Measurements from ENCODE around the gene ADARB2.
"Not testable (repeated sequence)": the region's sequence is repeated elsewhere in the genome, so short reads cannot be mapped to it uniquely, and the experiment has no call there.

ADARB2 gene

GRCh38 chr10:1476455-1476803 is 260.9 kb downstream of the ADARB2 start:
- DNase-seq: no peak

- DNase-seq: no peak
Measured at GRCh38 chr10:1475771-1476454, 261.4 kb downstream of the ADARB2 start.

- no peak for DNase-seq
Measured at GRCh38 chr10:1475098-1475591, 262.2 kb downstream of the ADARB2 start.

GRCh38 chr10:1474376-1475097 is 262.8 kb downstream of the ADARB2 start:
- no peak for DNase-seq

DNA sequence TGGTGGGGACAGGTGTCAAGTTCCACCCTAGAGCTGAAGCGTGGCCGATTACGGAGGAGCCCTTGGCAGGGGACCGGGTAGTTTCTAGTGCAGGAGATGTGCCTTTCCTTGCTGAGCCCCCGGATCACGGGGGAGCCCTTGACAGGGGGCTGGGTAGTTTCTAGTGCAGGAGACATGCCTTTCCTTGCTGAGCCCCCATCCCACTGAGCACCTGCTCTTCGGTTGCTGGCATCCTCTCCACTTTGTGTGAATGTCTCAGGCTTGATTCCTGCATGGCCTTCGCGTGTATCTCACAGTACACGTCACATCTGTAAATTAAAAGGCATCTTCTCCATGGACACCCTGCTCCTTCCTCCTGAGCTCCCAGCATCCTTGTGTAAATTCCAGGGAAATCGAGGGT is 263.5 kb downstream of the ADARB2 start:
- DNase-seq: no peak

GRCh38 chr10:1472178-1472958 is 265.0 kb downstream of the ADARB2 start:
- DNase-seq: no peak

- DNase-seq: no peak
Measured at GRCh38 chr10:1468811-1469210, 268.5 kb downstream of the ADARB2 start.

DNA sequence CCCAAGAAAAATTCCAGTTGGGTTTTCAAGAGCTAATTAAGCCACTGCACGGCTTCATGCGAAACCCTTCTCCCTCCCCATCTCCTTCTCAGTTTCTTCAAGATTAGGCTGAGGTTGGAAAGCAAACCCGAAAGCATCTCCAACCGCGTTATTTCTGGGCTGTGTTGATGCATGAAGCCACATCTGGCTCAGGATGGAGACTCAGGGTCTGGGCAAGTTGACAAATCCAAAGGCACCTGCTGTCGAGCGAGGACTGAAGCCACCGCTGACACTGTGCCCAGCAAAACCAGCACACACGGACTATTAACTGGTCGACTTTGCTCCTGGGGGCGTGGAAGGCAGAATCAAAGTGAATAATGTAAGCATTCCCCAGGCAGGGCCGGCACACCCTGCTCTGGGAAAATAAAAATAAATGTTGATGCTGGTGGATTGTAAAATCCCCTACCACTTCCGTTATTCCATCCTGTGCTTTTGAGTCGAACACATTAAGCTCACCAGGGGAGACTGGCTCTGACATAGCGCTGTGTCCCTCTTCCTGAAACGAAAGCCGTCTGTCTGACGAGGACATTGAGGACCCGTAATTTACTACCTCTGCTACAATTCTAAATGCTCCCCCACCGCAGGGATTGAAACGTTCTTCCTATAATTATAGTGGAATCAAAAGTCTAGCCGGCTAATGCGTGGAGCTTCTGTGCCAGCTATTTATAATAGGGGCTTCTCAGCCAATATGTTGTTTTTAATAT is 269.8 kb downstream of the ADARB2 start:
- no peak for DNase-seq

DNA sequence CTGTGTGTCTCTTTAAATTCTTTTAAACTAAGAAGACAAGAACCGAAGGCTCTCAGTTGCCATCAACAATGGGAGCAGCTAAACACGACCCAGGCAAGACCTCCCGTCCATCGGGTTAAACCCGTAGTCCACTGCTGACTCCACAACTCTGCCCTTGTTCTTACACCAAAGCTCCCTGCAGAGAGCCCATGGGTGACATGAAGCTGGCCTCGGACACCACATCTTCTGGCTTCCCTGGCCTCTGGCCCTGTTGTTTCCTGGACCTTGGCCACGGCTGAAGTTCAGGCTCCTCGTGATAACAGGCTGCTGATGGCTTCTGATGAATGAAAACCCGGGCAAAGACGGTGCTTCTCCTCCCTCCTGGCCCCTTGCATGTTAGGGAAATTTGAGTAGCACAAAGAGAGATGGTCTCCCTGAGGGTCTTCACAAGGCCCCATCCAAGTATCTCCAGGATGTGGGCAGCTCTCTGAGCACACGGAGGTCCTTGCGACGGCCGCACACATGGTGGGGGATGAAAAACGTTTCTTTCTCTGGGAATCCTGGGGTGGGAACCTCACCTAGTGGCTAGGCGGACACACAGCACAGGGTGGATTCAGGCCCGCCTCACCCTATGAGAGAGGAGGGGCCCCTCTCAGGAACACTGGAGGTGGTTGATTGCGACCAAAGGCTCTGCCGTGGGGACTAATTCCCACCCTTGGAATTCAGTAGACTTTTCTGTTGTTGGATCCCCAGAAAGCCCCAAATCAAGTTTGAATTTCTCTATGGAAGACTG is 271.1 kb downstream of the ADARB2 start:
- DNase-seq: no peak

DNA sequence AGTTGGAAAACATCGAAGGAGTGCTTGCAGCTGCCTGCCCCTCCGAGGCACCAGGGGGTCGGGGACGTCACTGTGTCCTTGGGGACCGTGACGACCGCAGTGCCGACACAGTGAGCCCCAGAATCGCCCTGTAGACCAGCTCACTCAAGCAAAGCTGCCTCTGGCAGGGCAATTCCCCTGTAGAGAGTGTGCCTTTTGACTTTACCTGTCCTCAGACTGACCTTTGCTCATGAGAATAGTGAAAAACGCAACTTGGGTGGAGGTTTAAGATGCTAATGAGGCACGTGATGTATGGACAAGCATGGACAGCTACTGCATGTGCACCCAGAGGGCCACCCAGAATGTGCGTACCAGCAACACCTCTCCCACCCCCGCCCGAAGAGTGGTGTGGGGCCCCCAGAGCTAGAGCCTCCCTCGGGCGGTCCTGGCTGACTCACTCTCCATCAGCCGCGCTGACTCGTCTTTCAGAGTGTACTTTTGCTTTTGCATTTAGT is 271.9 kb downstream of the ADARB2 start:
- DNase-seq: no peak

GRCh38 chr10:1464881-1465417 is 272.4 kb downstream of the ADARB2 start:
- no peak for DNase-seq

- DNase-seq: not testable (repeated sequence)
Measured at GRCh38 chr10:1463971-1464370, 273.4 kb downstream of the ADARB2 start.

- no peak for DNase-seq
Measured at GRCh38 chr10:1462994-1463633, 274.2 kb downstream of the ADARB2 start.

- no peak for DNase-seq
Measured at GRCh38 chr10:1462521-1462920, 274.8 kb downstream of the ADARB2 start.

GRCh38 chr10:1462032-1462431 is 275.3 kb downstream of the ADARB2 start:
- no peak for DNase-seq

- DNase-seq: no peak
Measured at GRCh38 chr10:1461016-1461415, 276.3 kb downstream of the ADARB2 start.

- not testable (repeated sequence) for DNase-seq
Measured at GRCh38 chr10:1459664-1460063, 277.7 kb downstream of the ADARB2 start.

DNA sequence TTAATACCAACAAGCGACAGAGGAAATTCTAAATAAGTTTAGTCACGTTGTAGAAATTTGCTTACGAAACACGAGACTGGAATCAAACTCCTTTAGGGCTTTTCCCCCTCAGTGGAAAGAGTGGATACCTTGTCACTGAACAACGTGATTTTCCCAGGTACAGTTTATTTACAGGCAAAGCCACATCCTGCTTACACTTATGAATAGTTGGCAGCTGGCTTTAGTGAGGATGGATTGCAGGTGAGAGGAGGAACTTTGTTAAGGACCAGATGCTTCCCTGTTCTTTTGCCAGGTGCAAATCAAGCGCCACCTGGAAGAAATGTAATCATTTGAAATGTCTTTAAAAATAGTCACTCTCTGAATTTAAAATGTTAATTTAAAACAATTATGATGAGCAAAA is 282.4 kb downstream of the ADARB2 start:
- no peak for DNase-seq

GRCh38 chr10:1454428-1454827 is 282.9 kb downstream of the ADARB2 start:
- DNase-seq: no peak

DNA sequence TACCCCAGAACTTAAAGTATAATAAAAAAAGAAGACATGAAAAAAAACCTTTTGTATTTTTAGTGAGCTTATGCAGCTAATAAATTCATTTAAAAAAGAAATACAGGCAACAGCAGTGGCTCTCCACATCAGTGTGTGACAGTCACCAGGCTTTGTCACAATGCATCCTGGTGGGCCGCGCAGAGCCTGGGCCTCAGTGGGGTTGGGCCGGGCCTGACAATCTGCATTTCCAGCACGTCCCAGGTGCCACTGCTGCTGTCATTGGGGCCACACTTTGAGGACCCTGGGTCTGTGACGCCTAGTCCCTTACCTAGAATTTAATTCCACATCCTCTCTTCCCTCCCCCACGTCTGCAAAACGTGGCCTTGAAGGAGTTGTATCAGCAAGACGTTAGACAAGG is 284.5 kb downstream of the ADARB2 start:
- no peak for DNase-seq

DNA sequence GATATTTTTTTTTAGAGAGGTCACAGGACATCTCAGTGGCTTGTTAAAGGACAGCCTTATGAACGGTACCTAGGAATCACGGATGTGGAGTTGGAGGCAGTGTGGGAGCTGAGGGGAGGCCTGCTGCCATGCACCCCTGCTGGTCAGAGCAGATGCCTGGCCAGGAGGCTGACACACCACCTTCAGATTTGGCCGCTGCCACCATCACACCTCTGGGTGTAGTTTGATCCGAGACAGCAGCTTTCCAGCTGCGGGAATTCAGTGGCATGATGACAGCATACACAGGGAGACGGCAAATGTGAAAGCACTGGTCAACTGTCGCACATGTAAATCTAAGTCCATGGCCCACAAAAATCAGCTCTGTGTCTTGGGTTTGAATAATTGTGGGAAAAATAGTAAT is 285.4 kb downstream of the ADARB2 start:
- no peak for DNase-seq
